Cortex of kidney (tissue), 1 donor: ENCODE data around the gene PRSS27.
"Not testable (repeated sequence)": the region's sequence is repeated elsewhere in the genome, so short reads cannot be mapped to it uniquely, and the experiment has no call there.

ENCODE experiments used
- DNase-seq: peaks from one replicate; lab custom pipeline; 2025; lab: John Stamatoyannopoulos, UW

PRSS27 gene

DNA sequence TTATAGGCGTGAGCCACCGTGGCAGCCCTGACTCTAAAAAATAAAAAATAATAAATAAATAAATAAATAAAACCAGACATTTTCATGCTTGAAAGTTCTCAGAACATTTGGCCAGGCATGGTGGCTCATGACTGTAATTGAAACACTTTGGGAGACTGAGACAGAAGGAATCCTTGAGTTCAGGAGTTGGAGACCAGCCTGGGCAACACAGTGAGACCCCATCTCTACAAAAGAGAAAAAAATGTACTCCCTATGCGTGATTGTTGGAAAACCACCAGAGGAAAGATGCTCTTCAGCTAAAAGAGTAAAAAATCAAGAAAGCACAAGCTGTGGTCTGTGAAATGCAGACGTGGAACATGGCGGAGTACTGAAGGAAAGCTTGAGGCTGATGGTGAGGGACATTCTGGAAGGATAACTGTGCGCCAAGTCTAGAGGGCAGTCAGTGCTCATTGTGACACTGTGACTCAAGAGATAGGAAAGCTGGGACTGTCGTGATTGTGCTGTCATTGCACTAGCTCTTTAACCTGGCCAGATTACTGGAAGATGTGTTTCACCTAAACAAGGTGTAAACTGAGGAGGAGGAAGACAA, 4.2 kb upstream of the PRSS27 start:
- DNase-seq: no peak

DNA sequence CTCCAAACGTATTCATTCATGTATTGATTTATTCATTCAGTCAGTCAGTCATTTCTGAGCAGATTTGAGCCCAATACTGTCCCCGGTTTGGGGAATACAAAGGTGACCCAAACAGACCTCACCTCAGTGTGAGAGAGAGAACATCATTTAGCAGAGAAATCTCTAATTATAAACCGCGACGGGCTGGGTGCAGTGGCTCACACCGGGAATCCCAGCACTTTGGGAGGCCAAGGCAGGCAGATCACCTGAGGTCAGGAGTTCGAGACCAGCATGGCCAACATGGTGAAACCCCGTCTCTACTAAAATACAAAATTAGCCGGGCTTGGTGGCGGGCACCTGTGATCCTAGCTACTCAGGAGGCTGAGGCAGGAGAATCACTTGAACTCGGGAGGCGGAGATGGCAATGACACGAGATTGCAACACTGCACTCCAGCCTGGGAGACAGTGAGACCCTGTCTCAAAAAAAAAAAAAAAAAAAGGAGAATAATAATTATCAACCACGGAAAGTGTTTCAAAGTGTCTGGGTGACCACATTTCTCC, 1.7 kb upstream of the PRSS27 start:
- DNase-seq: not testable (repeated sequence)

GRCh38 chr16:2720719-2721633, 952 bp upstream of the PRSS27 start:
- no peak for DNase-seq

DNA sequence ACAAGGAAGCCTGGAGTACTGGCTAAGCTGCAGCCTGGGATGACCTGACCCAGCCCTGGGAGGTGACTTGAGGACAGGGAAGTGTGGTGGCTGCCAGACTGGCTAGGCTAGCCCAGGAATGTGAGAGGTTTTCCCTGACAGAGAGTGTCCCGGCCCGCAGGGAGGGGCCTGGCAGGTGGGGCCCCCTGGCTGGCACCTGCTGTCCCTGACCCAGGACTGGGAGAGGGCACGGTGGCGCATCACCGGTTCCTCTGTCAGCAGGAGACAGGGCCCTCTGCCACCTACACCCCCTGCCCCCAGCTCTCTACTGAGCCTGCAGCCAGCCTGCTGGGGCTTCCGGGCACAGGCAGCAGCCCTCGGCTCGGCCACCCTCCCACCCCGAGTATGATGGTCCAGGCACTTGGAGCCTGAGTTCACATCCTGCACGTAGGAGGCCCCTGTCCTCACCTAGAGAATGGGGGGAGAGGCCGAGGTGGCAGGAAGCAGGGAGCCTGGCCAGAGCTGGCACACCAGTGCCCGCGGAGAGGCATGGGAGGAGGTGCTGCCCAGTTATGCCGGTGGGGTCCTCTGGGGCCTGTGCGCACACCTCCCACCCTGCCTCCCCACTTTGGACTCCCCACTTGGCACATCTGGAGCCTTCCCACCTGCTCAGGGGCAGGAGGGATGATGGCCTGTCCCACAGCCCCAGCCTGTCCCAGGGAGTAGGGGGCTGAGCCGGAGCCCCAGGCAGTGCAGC, 528 bp downstream of the PRSS27 start:
- no peak for DNase-seq

DNA sequence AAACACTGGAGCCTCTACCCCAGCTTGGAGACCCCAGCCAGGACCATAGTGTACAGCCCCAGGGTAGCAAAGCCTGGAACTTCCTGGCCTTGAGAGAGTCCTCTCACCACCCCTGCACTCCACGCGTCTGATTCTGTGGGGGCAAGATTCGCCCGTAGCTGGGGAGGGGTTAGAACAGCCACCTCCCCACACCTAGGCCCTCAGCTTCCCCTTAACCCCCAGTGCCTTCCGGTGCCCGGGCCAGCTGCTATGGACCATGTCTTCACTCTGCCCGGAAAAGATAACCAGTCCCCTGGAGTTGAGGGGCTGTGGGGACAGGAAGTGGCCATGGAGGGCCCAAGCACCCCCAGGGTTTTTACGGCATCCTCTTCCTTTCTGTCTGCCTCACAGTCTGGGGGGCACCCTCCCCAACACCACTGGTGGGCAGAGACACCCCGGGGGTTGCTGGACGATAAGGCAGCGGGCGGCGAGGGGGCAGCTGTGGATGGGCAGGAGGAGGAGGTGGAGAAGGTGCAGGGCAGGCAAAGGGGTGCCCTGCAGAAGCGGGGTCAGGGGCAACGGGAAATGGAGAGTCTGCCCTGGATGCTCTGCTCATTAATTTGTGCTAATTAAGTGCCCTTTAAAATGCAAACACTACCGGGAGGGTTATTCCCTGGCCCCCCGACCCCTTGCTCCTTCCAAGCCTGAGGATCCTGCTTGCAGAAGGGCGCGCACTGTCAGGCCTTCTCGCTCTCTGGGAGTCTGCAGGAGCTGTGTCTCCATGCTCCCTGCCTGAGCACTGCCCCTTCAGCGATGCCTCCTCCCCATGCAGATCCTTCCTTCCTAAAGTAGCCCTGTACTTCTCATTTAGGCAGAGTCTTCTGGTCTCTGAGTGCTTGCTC, 2.4 kb downstream of the PRSS27 start:
- no peak for DNase-seq

- DNase-seq: no peak
Measured at GRCh38 chr16:2716948-2717347, 3.1 kb downstream of the PRSS27 start.

- no peak for DNase-seq
Measured at GRCh38 chr16:2715966-2716885, 3.8 kb downstream of the PRSS27 start.

- DNase-seq: no peak
Measured at GRCh38 chr16:2715519-2715918, 4.5 kb downstream of the PRSS27 start.

DNA sequence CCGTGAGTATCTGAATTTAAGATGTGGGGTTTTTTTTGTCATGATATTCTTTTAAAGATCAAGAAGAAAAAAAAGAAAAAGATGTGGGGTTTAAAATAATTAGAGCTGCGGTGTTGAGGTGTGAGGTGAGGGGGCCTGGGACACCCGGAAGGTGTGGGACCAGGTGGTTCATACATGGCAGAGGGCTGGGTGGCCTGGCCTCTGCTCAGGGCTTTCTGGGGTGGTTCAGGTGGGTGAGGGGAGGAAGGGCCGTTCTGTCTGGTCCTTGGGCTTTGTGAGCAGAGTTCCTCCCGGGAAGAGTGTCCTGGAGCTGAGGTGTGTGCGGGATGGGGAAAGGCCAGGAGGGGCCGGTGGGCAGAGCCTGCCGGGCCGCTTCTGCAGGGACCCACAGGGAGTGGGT, 5.0 kb downstream of the PRSS27 start:
- no peak for DNase-seq

DNA sequence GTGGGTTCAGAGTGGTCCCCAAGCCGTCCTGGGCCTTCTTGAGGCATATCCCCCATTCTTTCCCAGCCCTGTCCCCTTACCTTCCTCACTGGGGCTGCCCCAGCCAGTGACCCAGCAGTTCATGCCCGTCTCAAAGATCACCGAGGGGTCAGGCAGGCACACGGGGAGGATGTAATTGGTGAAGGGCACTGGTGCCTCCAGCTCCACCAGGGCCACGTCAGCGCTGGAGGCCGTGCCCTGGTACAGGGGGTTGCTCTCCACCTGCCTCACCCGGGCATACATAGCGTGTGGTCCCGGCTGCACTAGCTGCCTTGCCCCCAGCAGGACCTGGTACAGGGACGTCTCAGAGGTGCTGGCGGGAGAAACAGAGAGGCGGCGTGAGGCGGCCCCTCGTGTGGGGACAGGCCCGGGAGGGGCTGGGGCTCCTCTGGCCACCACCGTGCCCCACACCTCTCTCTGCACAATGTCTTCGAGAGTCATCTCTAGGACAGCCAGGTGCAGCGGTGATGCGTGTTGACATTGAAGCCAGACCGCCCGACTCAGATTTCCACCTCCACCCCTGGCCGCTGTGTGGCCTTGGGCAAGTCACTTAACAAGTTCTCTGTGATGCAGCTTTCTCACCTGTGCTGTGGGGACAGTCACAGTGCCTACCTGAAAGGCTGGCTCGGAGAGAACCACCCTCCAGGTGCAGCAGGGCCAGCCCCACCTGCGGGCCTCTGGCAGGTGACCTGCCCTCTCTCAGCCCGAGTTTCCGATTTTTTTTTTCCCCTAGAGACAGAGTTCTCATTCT, 5.8 kb downstream of the PRSS27 start:
- no peak for DNase-seq

DNA sequence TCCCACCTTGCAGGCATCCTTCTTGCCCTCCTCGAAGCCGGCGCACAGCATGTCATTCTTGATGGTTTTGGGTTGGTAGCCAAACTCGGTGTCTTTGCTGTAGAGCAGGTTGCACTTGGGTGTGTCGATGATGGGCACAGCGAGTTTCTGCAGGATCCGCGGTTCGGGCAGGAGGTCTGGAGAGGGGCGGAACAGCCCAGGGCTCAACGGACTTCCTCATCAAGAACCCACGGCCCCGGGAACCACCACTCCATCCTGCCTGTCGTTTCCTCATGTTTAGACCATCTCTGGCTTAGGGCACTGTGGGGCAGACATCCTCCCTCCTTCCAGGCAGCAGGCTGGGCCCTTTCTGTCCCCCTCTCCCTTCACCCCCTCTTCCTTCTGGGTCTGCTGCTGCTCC, 6.5 kb downstream of the PRSS27 start:
- no peak for DNase-seq

DNA sequence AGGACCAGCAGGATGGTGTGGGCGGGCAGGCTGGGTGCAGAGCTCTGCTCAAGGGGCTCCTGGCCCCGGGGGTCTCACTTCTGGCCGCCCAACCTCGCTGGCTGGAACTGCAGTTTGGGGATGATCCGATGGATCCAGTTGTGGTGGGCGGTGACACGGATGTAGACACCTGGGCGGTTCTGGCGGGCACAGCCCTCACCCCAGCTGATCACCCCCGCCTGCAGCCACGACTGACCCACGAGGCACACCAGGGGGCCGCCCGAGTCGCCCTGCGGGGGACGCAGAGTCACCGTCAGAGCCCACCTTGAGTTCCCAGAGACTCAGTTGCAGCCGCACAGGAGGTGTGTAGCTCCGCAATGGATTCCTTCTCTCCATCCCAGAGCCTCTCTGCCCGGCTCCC, 7.5 kb downstream of the PRSS27 start:
- no peak for DNase-seq

DNA sequence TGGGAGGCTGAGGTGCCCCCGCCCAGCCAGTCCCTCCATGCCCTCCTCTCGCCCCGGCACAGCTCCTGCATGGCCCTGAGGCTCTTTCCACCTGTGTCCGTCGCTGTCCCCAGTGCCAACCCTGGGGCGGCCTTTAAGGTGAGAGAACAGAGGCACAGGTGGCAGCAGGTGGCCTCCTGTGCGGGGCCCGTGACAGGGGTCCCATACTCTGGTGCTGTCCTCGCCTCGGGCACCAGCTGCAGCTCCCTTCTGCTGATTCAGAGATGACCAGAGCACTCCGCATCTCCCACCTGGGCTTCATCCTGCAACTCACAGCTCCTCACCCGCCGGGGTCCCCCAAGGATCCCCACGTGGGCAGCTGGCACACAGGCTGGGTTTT, 8.0 kb downstream of the PRSS27 start:
- no peak for DNase-seq

- no peak for DNase-seq
Measured at GRCh38 chr16:2711370-2712062, 8.5 kb downstream of the PRSS27 start.

DNA sequence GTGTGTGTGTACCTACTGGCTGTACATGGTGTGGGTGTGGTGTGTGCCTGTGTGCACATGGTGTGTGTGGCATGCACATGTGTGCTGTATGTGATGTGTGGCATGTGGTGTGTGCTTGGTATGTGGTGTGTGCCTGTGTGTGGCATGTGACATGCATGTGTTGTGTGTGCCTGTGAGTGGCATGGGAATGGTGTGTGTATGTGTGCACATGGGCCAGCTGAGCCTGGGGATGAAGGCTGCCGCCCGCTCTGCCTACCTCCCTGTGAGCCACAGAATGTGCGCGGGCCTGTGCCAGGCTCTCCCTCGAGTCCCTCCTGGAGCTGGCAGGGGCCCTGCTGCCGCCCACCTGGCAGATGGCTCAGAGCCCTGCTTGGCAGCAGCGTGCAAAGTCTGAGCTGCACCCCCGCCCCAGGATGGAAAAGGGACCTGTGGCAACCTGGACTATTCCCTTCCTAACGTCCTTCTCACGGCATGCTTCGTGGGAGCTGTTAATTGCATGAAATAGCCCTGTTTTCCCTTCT, 9.3 kb downstream of the PRSS27 start:
- no peak for DNase-seq

- DNase-seq: no peak
Measured at GRCh38 chr16:2710021-2710710, 9.9 kb downstream of the PRSS27 start.

- DNase-seq: no peak
Measured at GRCh38 chr16:2709588-2709984, 10.4 kb downstream of the PRSS27 start.

GRCh38 chr16:2708955-2709587, 11.0 kb downstream of the PRSS27 start:
- DNase-seq: no peak
